ENCODE results near the gene UBE2F. TPM values are rescaled to one million over a fixed set of nuclear protein-coding genes. Genes with fewer than 3 reads are reported as not detected.

UBE2F gene
- total and polyA plus RNA-seq, 9 of the 15 experiments (the other 6 are each of a cell fraction or from before 2014, with no cell fraction given): 18.1 to 88.1 (median 53.0) TPM

DNA sequence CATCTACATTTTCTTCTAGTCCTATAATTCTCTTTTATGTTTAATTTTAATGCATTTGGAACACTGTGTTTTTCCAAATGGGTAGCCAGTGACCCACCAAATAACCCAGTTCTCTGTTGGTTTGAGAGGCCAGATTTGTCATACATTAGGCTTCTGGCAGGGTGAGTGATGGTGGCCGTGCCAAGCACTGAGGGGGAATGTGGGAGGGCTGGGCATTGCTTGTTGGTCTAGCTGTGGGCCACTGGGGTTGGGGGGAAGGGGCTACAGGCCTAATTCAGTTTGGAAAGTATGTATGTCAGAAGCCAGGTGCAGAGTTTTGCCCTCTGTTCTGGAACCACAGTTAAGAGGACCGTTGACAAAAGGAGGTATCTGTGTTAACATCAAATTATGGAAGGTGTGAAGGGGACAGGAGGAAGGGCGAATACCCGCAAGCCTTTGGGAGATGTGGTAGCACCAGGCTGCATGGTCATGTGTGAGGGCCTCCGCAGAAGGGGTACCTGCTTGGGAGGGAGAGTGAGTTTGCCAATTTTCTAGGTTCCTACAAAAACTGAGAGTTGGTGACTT is 55.9 kb downstream of the UBE2F start:
- Histone ChIP-seq H3K4me2 (ENCODE audit: insufficient read depth, low read length) (no peak overlapping the region), H3K27ac (ENCODE audit: extremely low read depth, low read depth, low read length) (no peak overlapping the region), H2AFZ (ENCODE audit: low read depth, low read length) (no peak overlapping the region), H4K20me1 (replicated peaks; ENCODE audit: control insufficient read depth, insufficient read depth, low read length) (no peaks in the 10 kb centered on the region), H3K9me1 (ENCODE audit: control insufficient read depth, insufficient read depth, low read length) (no peaks in the 10 kb centered on the region), H3K4me1 (replicated peaks in 1 of 2; ENCODE audit: control insufficient read depth in 2 of 2, insufficient read depth in 2 of 2, low read length in 2 of 2) (no peaks in the 10 kb centered on the region), H3K27me3 (ENCODE audit: control insufficient read depth in 2 of 2, insufficient read depth in 2 of 2, low read length in 2 of 2) (no peaks in the 10 kb centered on the region), H3K9ac (ENCODE audit: insufficient read depth in 1 of 2, low read depth in 2 of 2, low read length in 2 of 2) (no peak overlapping the region), H3K36me3 (ENCODE audit: control insufficient read depth, insufficient read depth, low read length) (peaks cover 37% of the 10 kb centered on the region; the same call in 2 of the 3 replicates), H3K4me3 (no peak overlapping the region), H3K79me2 (ENCODE audit: control insufficient read depth, insufficient read depth, low read length) (no peaks in the 10 kb centered on the region; the same call in 2 of the 3 replicates), H3K9me3 (replicated peaks; ENCODE audit: control insufficient read depth, insufficient read depth, low read depth, low read length) (no peaks in the 10 kb centered on the region)
- ChIA-PET POLR2A (no interaction called here), CTCF (ENCODE audit: low intra/inter-chr PET ratio) (no interaction called here)
- FAIRE-seq (no peak), ATAC-seq (no peak), DNase-seq (ENCODE audit: extremely low read depth in 1 of 4, low spot score in 3 of 4) (no peak)
- WGBS (ENCODE audit: insufficient coverage, low coverage, missing lambda C conversion rate): 93% methylated on average over 4 of the region's 5 CpGs
- no TSS peak for BruUV-seq (replicated peaks)
- TF ChIP-seq KLF16 (IDR thresholded peaks at IDR 0.05) (no peak), ZNF830 (CRISPR knock-in tag; IDR thresholded peaks at IDR 0.05) (no peak), RBFOX2 (IDR thresholded peaks at IDR 0.05; ENCODE audit: low read depth, low read length) (no peak), ZNF232 (CRISPR knock-in tag; IDR thresholded peaks at IDR 0.05) (no peak), TEAD4 (IDR thresholded peaks at IDR 0.05; ENCODE audit: low read length) (no peak), TEAD4 (CRISPR knock-in tag; IDR thresholded peaks at IDR 0.05; ENCODE audit: borderline replicate concordance) (no peak), TFAM (CRISPR knock-in tag; conservative IDR thresholded peaks at IDR 0.05) (no peak), ZNF551 (CRISPR knock-in tag; IDR thresholded peaks at IDR 0.05) (no peak), ARNT (IDR thresholded peaks at IDR 0.05) (no peak), ZNF124 (CRISPR knock-in tag; IDR thresholded peaks at IDR 0.05) (no peak), PTBP1 (IDR thresholded peaks at IDR 0.05; ENCODE audit: low read depth, low read length) (no peak), FOXA1 (IDR thresholded peaks at IDR 0.05; ENCODE audit: borderline replicate concordance) (no peak), MIER1 (IDR thresholded peaks at IDR 0.05; ENCODE audit: low read depth) (no peak)
- TF ChIP-seq, protein P1, sequence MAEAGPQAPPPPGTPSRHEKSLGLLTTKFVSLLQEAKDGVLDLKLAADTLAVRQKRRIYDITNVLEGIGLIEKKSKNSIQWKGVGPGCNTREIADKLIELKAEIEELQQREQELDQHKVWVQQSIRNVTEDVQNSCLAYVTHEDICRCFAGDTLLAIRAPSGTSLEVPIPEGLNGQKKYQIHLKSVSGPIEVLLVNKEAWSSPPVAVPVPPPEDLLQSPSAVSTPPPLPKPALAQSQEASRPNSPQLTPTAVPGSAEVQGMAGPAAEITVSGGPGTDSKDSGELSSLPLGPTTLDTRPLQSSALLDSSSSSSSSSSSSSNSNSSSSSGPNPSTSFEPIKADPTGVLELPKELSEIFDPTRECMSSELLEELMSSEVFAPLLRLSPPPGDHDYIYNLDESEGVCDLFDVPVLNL (CRISPR knock-in tag; IDR thresholded peaks at IDR 0.05; ENCODE audit: low read depth): no peak
- TF ChIP-seq, protein P2, sequence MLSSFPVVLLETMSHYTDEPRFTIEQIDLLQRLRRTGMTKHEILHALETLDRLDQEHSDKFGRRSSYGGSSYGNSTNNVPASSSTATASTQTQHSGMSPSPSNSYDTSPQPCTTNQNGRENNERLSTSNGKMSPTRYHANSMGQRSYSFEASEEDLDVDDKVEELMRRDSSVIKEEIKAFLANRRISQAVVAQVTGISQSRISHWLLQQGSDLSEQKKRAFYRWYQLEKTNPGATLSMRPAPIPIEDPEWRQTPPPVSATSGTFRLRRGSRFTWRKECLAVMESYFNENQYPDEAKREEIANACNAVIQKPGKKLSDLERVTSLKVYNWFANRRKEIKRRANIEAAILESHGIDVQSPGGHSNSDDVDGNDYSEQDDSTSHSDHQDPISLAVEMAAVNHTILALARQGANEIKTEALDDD (IDR thresholded peaks at IDR 0.05): no peak
- TF ChIP-seq, protein P3, sequence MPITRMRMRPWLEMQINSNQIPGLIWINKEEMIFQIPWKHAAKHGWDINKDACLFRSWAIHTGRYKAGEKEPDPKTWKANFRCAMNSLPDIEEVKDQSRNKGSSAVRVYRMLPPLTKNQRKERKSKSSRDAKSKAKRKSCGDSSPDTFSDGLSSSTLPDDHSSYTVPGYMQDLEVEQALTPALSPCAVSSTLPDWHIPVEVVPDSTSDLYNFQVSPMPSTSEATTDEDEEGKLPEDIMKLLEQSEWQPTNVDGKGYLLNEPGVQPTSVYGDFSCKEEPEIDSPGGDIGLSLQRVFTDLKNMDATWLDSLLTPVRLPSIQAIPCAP (CRISPR knock-in tag; IDR thresholded peaks at IDR 0.05; ENCODE audit: borderline replicate concordance): no peak
- in situ Hi-C loops (cut with MboI): no loop called here
- intact Hi-C loops (cut with micrococcal nuclease): loop anchor here (10.0 kb wide), 1 partner anchor 98 kb away; no protein-coding TSS in a partner anchor

Data from K562 (cell line).